Measurements from ENCODE around the gene NUAK1. TPM values are rescaled to one million over a fixed set of nuclear protein-coding genes. Genes with fewer than 3 reads are reported as not detected.

NUAK1 gene
- total and polyA plus RNA-seq, 2 donors (not counting 1 experiment from before 2014, with no cell fraction given) = 5.1 to 20.7 TPM

DNA sequence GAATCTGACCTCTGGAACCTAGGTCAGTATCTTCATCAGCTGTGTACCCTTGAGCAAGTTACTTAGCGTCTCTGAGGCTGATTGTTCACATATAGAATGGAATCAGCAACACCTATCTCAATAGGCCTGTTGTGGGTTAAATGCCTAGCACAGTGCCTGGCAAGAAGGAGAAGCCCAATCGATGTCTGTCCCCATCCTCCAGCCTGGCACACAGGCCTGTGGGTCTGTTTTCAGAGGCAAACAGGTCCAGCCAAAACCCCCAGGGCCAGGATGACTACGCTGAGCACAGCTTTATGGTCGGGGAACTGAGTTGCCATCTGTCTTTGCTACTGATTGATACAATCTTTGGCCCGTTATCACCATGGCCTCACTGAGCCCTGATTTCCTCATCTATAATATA is 89.2 kb downstream of the NUAK1 start:
- H3K4me2 ChIP-seq (ENCODE audit: extremely low read depth, insufficient read depth, low read length) = no peak overlapping the region
- no peak overlapping the region for H3K27ac ChIP-seq (ENCODE audit: insufficient read depth, low read length)
- no peak overlapping the region for H2AFZ ChIP-seq (ENCODE audit: low read length)
- H3K27me3 ChIP-seq (ENCODE audit: control insufficient read depth, insufficient read depth, low read length) = no peaks in the 10 kb centered on the region
- no peak overlapping the region for H3K4me3 ChIP-seq (replicated peaks in 1 of 4; ENCODE audit: control extremely low read depth in 1 of 4, insufficient read depth in 1 of 4, low read depth in 3 of 4, low read length in 4 of 4)
- no peaks in the 10 kb centered on the region for H3K79me2 ChIP-seq (ENCODE audit: control insufficient read depth, insufficient read depth, low read length)
- H3K36me3 ChIP-seq (ENCODE audit: control insufficient read depth, insufficient read depth, low read length) = no peaks in the 10 kb centered on the region
- no peak for TF ChIP-seq EZH2 (IDR thresholded peaks at IDR 0.05; ENCODE audit: low read length, missing control alignments)
- TF ChIP-seq, protein P1, sequence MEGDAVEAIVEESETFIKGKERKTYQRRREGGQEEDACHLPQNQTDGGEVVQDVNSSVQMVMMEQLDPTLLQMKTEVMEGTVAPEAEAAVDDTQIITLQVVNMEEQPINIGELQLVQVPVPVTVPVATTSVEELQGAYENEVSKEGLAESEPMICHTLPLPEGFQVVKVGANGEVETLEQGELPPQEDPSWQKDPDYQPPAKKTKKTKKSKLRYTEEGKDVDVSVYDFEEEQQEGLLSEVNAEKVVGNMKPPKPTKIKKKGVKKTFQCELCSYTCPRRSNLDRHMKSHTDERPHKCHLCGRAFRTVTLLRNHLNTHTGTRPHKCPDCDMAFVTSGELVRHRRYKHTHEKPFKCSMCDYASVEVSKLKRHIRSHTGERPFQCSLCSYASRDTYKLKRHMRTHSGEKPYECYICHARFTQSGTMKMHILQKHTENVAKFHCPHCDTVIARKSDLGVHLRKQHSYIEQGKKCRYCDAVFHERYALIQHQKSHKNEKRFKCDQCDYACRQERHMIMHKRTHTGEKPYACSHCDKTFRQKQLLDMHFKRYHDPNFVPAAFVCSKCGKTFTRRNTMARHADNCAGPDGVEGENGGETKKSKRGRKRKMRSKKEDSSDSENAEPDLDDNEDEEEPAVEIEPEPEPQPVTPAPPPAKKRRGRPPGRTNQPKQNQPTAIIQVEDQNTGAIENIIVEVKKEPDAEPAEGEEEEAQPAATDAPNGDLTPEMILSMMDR (conservative IDR thresholded peaks at IDR 0.05 in 1 of 2, IDR thresholded peaks at IDR 0.05 in 1 of 2; ENCODE audit: low read depth in 1 of 2, low read length in 2 of 2) = no peak
- no peaks in the 10 kb centered on the region for H4K20me1 ChIP-seq (ENCODE audit: control insufficient read depth, extremely low read depth, insufficient read depth, low read length)
- no peak overlapping the region for H3K9ac ChIP-seq (ENCODE audit: insufficient read depth, low read length)
- H3K9me3 ChIP-seq (ENCODE audit: control insufficient read depth, insufficient read depth, low read depth, low read length) = no peaks in the 10 kb centered on the region
- no peaks in the 10 kb centered on the region for H3K4me1 ChIP-seq (ENCODE audit: control insufficient read depth, extremely low read depth, insufficient read depth, low read length)
- no peak for DNase-seq (ENCODE audit: low read depth in 2 of 2)

DNA sequence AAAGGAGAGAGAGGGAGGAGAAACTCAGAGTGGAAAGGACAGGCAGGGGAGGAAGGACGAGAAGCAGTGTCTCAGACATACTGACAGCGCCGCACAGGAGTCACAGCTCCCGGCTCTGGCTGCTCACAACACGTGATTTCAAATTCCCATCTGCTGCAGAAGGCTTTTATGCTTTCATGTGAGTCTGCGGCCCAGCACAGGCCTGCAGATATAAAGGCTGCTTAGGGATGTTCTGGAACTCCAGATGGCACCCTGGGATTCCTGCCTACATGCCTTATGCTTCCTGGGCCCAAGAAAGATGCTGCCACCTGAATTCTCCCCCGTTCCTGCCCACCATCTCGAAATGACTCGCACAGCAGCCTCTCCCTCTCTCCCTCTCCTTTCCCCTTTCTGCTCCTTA is 89.6 kb downstream of the NUAK1 start:
- Histone ChIP-seq H3K9me3 (ENCODE audit: control insufficient read depth, insufficient read depth, low read depth, low read length) (no peaks in the 10 kb centered on the region), H3K4me1 (ENCODE audit: control insufficient read depth, extremely low read depth, insufficient read depth, low read length) (no peaks in the 10 kb centered on the region), H2AFZ (ENCODE audit: low read length) (no peak overlapping the region), H3K79me2 (ENCODE audit: control insufficient read depth, insufficient read depth, low read length) (no peaks in the 10 kb centered on the region), H3K4me2 (ENCODE audit: extremely low read depth, insufficient read depth, low read length) (no peak overlapping the region), H3K4me3 (replicated peaks in 1 of 4; ENCODE audit: control extremely low read depth in 1 of 4, insufficient read depth in 1 of 4, low read depth in 3 of 4, low read length in 4 of 4) (no peak overlapping the region), H4K20me1 (ENCODE audit: control insufficient read depth, extremely low read depth, insufficient read depth, low read length) (no peaks in the 10 kb centered on the region), H3K9ac (ENCODE audit: insufficient read depth, low read length) (no peak overlapping the region), H3K27me3 (ENCODE audit: control insufficient read depth, insufficient read depth, low read length) (no peaks in the 10 kb centered on the region), H3K36me3 (ENCODE audit: control insufficient read depth, insufficient read depth, low read length) (no peaks in the 10 kb centered on the region), H3K27ac (ENCODE audit: insufficient read depth, low read length) (no peak overlapping the region)
- TF ChIP-seq, protein P1 (conservative IDR thresholded peaks at IDR 0.05 in 1 of 2, IDR thresholded peaks at IDR 0.05 in 1 of 2; ENCODE audit: low read depth in 1 of 2, low read length in 2 of 2) = no peak
- TF ChIP-seq EZH2 (IDR thresholded peaks at IDR 0.05; ENCODE audit: low read length, missing control alignments) = no peak
- no peak for DNase-seq (ENCODE audit: low read depth in 2 of 2)

DNA sequence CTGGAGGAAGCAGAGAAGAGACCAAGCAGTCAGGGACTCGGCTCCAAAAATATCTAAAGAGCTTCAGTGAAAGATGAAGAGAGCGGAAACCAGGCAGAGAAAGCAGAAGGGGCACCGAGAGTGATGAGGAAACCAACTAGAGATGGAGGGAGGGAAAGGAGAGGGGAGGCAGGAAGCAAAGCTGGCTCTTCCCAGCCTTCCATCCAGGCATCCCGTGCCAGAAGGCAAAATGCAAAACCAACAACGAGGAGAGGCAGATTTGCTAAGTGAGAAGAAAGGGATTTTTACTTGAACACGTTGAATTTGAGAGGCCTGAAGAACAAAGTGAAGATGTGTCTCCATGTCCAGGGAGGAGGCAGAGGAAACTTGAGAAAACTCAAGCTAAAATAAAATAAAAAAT is 90.1 kb downstream of the NUAK1 start:
- no peaks in the 10 kb centered on the region for H3K36me3 ChIP-seq (ENCODE audit: control insufficient read depth, insufficient read depth, low read length)

More for the DNA sequence above, 90.1 kb downstream of the NUAK1 start:
- Histone ChIP-seq H3K27ac (ENCODE audit: insufficient read depth, low read length) (no peak overlapping the region), H3K9me3 (ENCODE audit: control insufficient read depth, insufficient read depth, low read depth, low read length) (no peaks in the 10 kb centered on the region), H3K4me3 (replicated peaks in 1 of 4; ENCODE audit: control extremely low read depth in 1 of 4, insufficient read depth in 1 of 4, low read depth in 3 of 4, low read length in 4 of 4) (no peak overlapping the region), H3K4me2 (ENCODE audit: extremely low read depth, insufficient read depth, low read length) (no peak overlapping the region), H3K9ac (ENCODE audit: insufficient read depth, low read length) (no peak overlapping the region), H3K27me3 (ENCODE audit: control insufficient read depth, insufficient read depth, low read length) (no peaks in the 10 kb centered on the region), H4K20me1 (ENCODE audit: control insufficient read depth, extremely low read depth, insufficient read depth, low read length) (no peaks in the 10 kb centered on the region), H2AFZ (ENCODE audit: low read length) (no peak overlapping the region), H3K79me2 (ENCODE audit: control insufficient read depth, insufficient read depth, low read length) (no peaks in the 10 kb centered on the region), H3K4me1 (ENCODE audit: control insufficient read depth, extremely low read depth, insufficient read depth, low read length) (no peaks in the 10 kb centered on the region)
- DNase-seq (ENCODE audit: low read depth in 2 of 2) = no peak
- TF ChIP-seq, protein P1 (conservative IDR thresholded peaks at IDR 0.05 in 1 of 2, IDR thresholded peaks at IDR 0.05 in 1 of 2; ENCODE audit: low read depth in 1 of 2, low read length in 2 of 2) = no peak
- TF ChIP-seq EZH2 (IDR thresholded peaks at IDR 0.05; ENCODE audit: low read length, missing control alignments) = no peak
